HG02571 (cell line): ENCODE results near the gene NUDT6.
"Not testable (repeated sequence)": the region's sequence is repeated elsewhere in the genome, so short reads cannot be mapped to it uniquely, and the experiment has no call there.

Experiments
- ATAC-seq: cut with Tn5 transposase; IDR thresholded peaks from one replicate; pipeline ENCODE4 v1.9.1; 2021; ENCODE audit warnings: mild to moderate bottlenecking, moderate library complexity; ENCODE audit not compliant: unreplicated experiment

The NUDT6 gene

GRCh38 chr4:122879001-122879400 is 43.4 kb downstream of the NUDT6 start:
- no peak for ATAC-seq

GRCh38 chr4:122876456-122876855 is 45.9 kb downstream of the NUDT6 start:
- ATAC-seq: no peak

- no peak for ATAC-seq
Observed at GRCh38 chr4:122875949-122876348, 46.4 kb downstream of the NUDT6 start.

GRCh38 chr4:122873821-122874593 is 48.4 kb downstream of the NUDT6 start:
- no peak for ATAC-seq

- no peak for ATAC-seq
Observed at GRCh38 chr4:122873146-122873545, 49.3 kb downstream of the NUDT6 start.

- ATAC-seq: not testable (repeated sequence)
Observed at GRCh38 chr4:122868235-122868634, 54.2 kb downstream of the NUDT6 start.

- ATAC-seq: no peak
Observed at GRCh38 chr4:122865425-122865824, 57.0 kb downstream of the NUDT6 start.

GRCh38 chr4:122863639-122864038 is 58.8 kb downstream of the NUDT6 start:
- no peak for ATAC-seq

GRCh38 chr4:122861172-122861943 is 61.0 kb downstream of the NUDT6 start:
- no peak for ATAC-seq

- no peak for ATAC-seq
Observed at GRCh38 chr4:122858705-122859104, 63.7 kb downstream of the NUDT6 start.

- no peak for ATAC-seq
Observed at GRCh38 chr4:122857160-122857559, 65.2 kb downstream of the NUDT6 start.

- ATAC-seq: no peak
Observed at GRCh38 chr4:122855353-122855890, 67.0 kb downstream of the NUDT6 start.

- no peak for ATAC-seq
Observed at GRCh38 chr4:122854447-122855352, 67.7 kb downstream of the NUDT6 start.

- no peak for ATAC-seq
Observed at GRCh38 chr4:122851568-122851967, 70.8 kb downstream of the NUDT6 start.

GRCh38 chr4:122849789-122850188 is 72.6 kb downstream of the NUDT6 start:
- not testable (repeated sequence) for ATAC-seq

GRCh38 chr4:122847931-122848330 is 74.5 kb downstream of the NUDT6 start:
- ATAC-seq: no peak

- no peak for ATAC-seq
Observed at GRCh38 chr4:122845760-122846159, 76.6 kb downstream of the NUDT6 start.

- no peak for ATAC-seq
Observed at GRCh38 chr4:122845066-122845465, 77.3 kb downstream of the NUDT6 start.

- not testable (repeated sequence) for ATAC-seq
Observed at GRCh38 chr4:122844391-122844790, 78.0 kb downstream of the NUDT6 start.

- ATAC-seq: no peak
Observed at GRCh38 chr4:122842984-122843531, 79.3 kb downstream of the NUDT6 start.
